Measurements from ENCODE around the gene POMC.

GRCh38 chr2:25158096-25158852 lies 10.1 kb downstream of the POMC start:
- TF ChIP-seq CTCF (conservative IDR thresholded peaks at IDR 0.05; ENCODE audit: low read depth, low read length) (no peak), RCOR1 (IDR thresholded peaks at IDR 0.05; ENCODE audit: insufficient replicate concordance, low read length) (no peak), BHLHE40 (IDR thresholded peaks at IDR 0.05; ENCODE audit: low read depth, low read length) (no peak), USF2 (IDR thresholded peaks at IDR 0.05; ENCODE audit: low read depth, low read length) (no peak), MXI1 (IDR thresholded peaks at IDR 0.05; ENCODE audit: borderline replicate concordance, low read depth, low read length) (no peak), SMC3 (IDR thresholded peaks at IDR 0.05; ENCODE audit: low read depth, low read length) (no peak)
